ENCODE data around the gene SBNO2. TPM values are rescaled to one million over a fixed set of nuclear protein-coding genes. Genes with fewer than 3 reads are reported as not detected.

The SBNO2 gene
- total and polyA plus RNA-seq, 2 donors (not counting 3 experiments of a cell fraction or from before 2014, with no cell fraction given) = 31.4 to 65.7 TPM

GRCh38 chr19:1067341-1067957 is 106.6 kb downstream of the SBNO2 start:
- Histone ChIP-seq H3K9me1 (replicated peaks; ENCODE audit: control insufficient read depth, extremely low read depth, insufficient read depth, low read length) (no peaks in the 10 kb centered on the region), H3K4me3 (replicated peaks in 1 of 3; ENCODE audit: insufficient read depth in 1 of 3, low read depth in 1 of 3, low read length in 3 of 3) (peak overlapping the region; percentile 9 to 34 (median 13)), H3K4me2 (ENCODE audit: insufficient read depth, low read length) (peak overlapping the region; percentile 65), H3K9me3 (replicated peaks; ENCODE audit: control insufficient read depth, insufficient read depth, low read length) (no peaks in the 10 kb centered on the region), H3K36me3 (ENCODE audit: control insufficient read depth in 2 of 2, extremely low read depth in 1 of 2, insufficient read depth in 2 of 2, low read length in 2 of 2) (no peaks in the 10 kb centered on the region), H3K27ac (ENCODE audit: insufficient read depth, low read depth, low read length) (no peak overlapping the region), H2AFZ (ENCODE audit: low read depth, low read length) (peak overlapping the region; percentile 81), H4K20me1 (replicated peaks; ENCODE audit: control insufficient read depth, extremely low read depth, insufficient read depth, low read length) (no peaks in the 10 kb centered on the region), H3K9ac (replicated peaks; ENCODE audit: extremely low read depth, insufficient read depth, low read length) (peak overlapping the region; percentile 10), H3K4me1 (ENCODE audit: control insufficient read depth, extremely low read depth, insufficient read depth, low read length) (peaks cover 35% of the 10 kb centered on the region), H3K79me2 (ENCODE audit: control insufficient read depth, insufficient read depth, low read length) (no peaks in the 10 kb centered on the region), H3K27me3 (ENCODE audit: control insufficient read depth in 2 of 2, insufficient read depth in 2 of 2, low read length in 2 of 2) (no peaks in the 10 kb centered on the region)
- ChIA-PET POLR2A (interaction anchor here (1.1 kb wide), 1 partner anchor 41 kb away, joined by 3 read pairs; the partner anchor contains the start of gene CNN2), CTCF (interaction anchor here (0.8 to 2.5 kb wide), 5 partner anchors 10 to 177 kb away, joined by 4 to 10 read pairs (median 7); partner anchors contain the start of gene ABCA7)
- dilution Hi-C loops (cut with MboI; ENCODE audit: extremely low pct_ligation_motif_present, low sequenced_read_pairs) = no loop called here
- intact Hi-C loops (cut with micrococcal nuclease) = loop anchor here (2.0 kb wide), 1 partner anchor 27 kb away; the partner anchor contains the start of gene POLR2E
- FAIRE-seq = no peak
- no TSS peak for BruUV-seq (replicated peaks)
- no peak for DNase-seq (ENCODE audit: low read depth, low spot score)
- TF ChIP-seq CTCF (IDR thresholded peaks at IDR 0.05; ENCODE audit: extremely low read depth in 1 of 2, insufficient read depth in 1 of 2, low read depth in 1 of 2, low read length in 2 of 2) = no peak
- TF ChIP-seq JUN (IDR thresholded peaks at IDR 0.05; ENCODE audit: borderline replicate concordance, insufficient read depth, insufficient read length, low read depth) = no peak
- no peak for TF ChIP-seq EZH2 (IDR thresholded peaks at IDR 0.05; ENCODE audit: borderline replicate concordance, low read depth, low read length, severe bottlenecking)
- no peak for TF ChIP-seq POLR2A (IDR thresholded peaks at IDR 0.05; ENCODE audit: low read depth, low read length)
- no peak for TF ChIP-seq POLR2AphosphoS5 (IDR thresholded peaks at IDR 0.05; ENCODE audit: insufficient read depth, low read depth, low read length)
- no peak for TF ChIP-seq MYC (IDR thresholded peaks at IDR 0.05; ENCODE audit: low read depth, low read length)
- no peak for TF ChIP-seq FOS (IDR thresholded peaks at IDR 0.05; ENCODE audit: borderline replicate concordance, insufficient read depth, low read length)
- TF ChIP-seq MAX (IDR thresholded peaks at IDR 0.05; ENCODE audit: insufficient read depth, insufficient read length) = no peak
- TF ChIP-seq GATA2 (IDR thresholded peaks at IDR 0.05; ENCODE audit: insufficient read depth, insufficient read length, low read depth, low read length) = no peak

Measured in endothelial cell of umbilical vein (primary cell).